Endodermal cell (in vitro differentiated cells): Measurements from ENCODE around the gene PTTG1IP. TPM values are rescaled to one million over a fixed set of nuclear protein-coding genes. Genes with fewer than 3 reads are reported as not detected.
A peak's percentile ranks its signal among the peaks of the same experiment; 100 is the strongest.

ENCODE experiments used
- DNase-seq: peaks from one replicate; pipeline ENCODE4 v3.0.0-alpha.2; 2017
- H3K27ac ChIP-seq: 2 replicates; pipeline ENCODE4 v1.5.1; 2013; ENCODE audit warnings: mild to moderate bottlenecking, low read depth, low read length, moderate library complexity
- H3K27me3 ChIP-seq: 2 replicates; pipeline ENCODE4 v1.6.1; 2013; ENCODE audit warnings: mild to moderate bottlenecking, low read length, moderate library complexity; ENCODE audit not compliant: insufficient read depth, control insufficient read depth, poor library complexity, severe bottlenecking
- H3K36me3 ChIP-seq: 2 replicates; pipeline ENCODE4 v1.7.0; 2013; ENCODE audit warnings: mild to moderate bottlenecking, low read length, moderate library complexity; ENCODE audit not compliant: control insufficient read depth, insufficient read depth
- H3K4me1 ChIP-seq: one replicate; pipeline ENCODE4 v1.7.0; 2013; ENCODE audit warnings: low read length; ENCODE audit not compliant: control insufficient read depth, insufficient read depth
- H3K4me3 ChIP-seq: 2 replicates; pipeline ENCODE4 v1.5.1; 2013; ENCODE audit warnings: mild to moderate bottlenecking, low read length, moderate library complexity
- H3K9ac ChIP-seq: 2 replicates; pipeline ENCODE4 v1.6.1; 2013; ENCODE audit warnings: mild to moderate bottlenecking, low read length, moderate library complexity; ENCODE audit not compliant: poor library complexity, severe bottlenecking; ENCODE audit errors: extremely low read depth
- H3K9me3 ChIP-seq: 2 replicates; pipeline ENCODE4 v1.6.1; 2013; ENCODE audit warnings: mild to moderate bottlenecking, low read length, moderate library complexity; ENCODE audit not compliant: control insufficient read depth
- H3K27ac Mint-ChIP-seq: 2 replicates; pipeline ENCODE4 v1.8.0; 2020; ENCODE audit warnings: mixed read lengths
- H3K27me3 Mint-ChIP-seq: 2 replicates; pipeline ENCODE4 v1.8.0; 2021; ENCODE audit warnings: mild to moderate bottlenecking, mixed read lengths; ENCODE audit not compliant: insufficient read depth
- H3K36me3 Mint-ChIP-seq: 2 replicates; pipeline ENCODE4 v1.8.0; 2020; ENCODE audit warnings: low read depth, mixed read lengths
- H3K4me1 Mint-ChIP-seq: 2 replicates; pipeline ENCODE4 v1.8.0; 2020; ENCODE audit warnings: mixed read lengths
- H3K4me3 Mint-ChIP-seq: 2 replicates; pipeline ENCODE4 v1.8.0; 2020; ENCODE audit warnings: mild to moderate bottlenecking, moderate library complexity, mixed read lengths
- H3K9me3 Mint-ChIP-seq: 2 replicates; pipeline ENCODE4 v1.8.0; 2020; ENCODE audit warnings: mild to moderate bottlenecking, mixed read lengths
- WGBS, 2 experiments: methylation state at CpG; one replicate each; pipeline versions ENCODE4 v1.1.5 to v1.1.7; 2013; ENCODE audit warnings: missing lambda C conversion rate in 2 of 2, mixed read lengths in 1 of 2; ENCODE audit not compliant: insufficient coverage in 1 of 2, insufficient read length in 1 of 2; 5-methylcytosine and 5-hydroxymethylcytosine counted together
- long read RNA-seq, 4 experiments: library from polyadenylated mRNA in 2 of 4; library from RNA in 1 of 4; library from capped mRNA in 1 of 4; stranded (forward) in 3 of 4; unstranded in 1 of 4; transcript quantifications; one replicate each; pipeline ENCODE4 v2.0.0, GENCODE V29; 2020 to 2021; ENCODE audit warnings: inconsistent platforms in 1 of 4
- polyA plus RNA-seq, 2 experiments: library from polyadenylated mRNA; stranded (reverse); fragments of 50-300 nt; gene quantifications; one replicate each; pipeline ENCODE4 v1.2.3, GENCODE V29; 2013
- total RNA-seq, 2 donors: library from RNA; stranded (reverse); fragmentation: NEBNext Ultra II Directional in 1 of 2; extraction: Animal tissue kit (Norgen Biotek cat#: 25700) in 1 of 2; gene quantifications; 2 replicates in 1 of 2; 3 replicates in 1 of 2; pipeline ENCODE4 v1.2.1, GENCODE V29; 2021
- TF ChIP-seq, protein P1 (sequence below): fragments of 200-600 bp; sonication (generic); conservative IDR thresholded peaks from 2 replicates; pipeline ENCODE4 v1.5.0; 2021; ENCODE audit warnings: antibody characterized with exemption, mild to moderate bottlenecking

PTTG1IP gene
- 100 to 1,000 TPM; 155 to 168 TPM for total RNA-seq
- 225 TPM for polyA plus RNA-seq (2013, experiment 1 of 2)
- 224 TPM for polyA plus RNA-seq (2013, experiment 2 of 2)
- long read RNA-seq, experiment 1, transcript PTTG1IP-201 (6 exons, 2,760 nt): major isoform, 37 of 102 reads
- long read RNA-seq, experiment 1, partial matches to known transcripts: 28 of 102 reads
- long read RNA-seq, experiment 1, other reads (novel, unspliced or antisense): 35 of 102 reads
- long read RNA-seq, experiment 2, transcript PTTG1IP-201 (6 exons, 2,760 nt): major isoform, 401 of 449 reads
- long read RNA-seq, experiment 2, partial matches to known transcripts: 15 of 449 reads
- long read RNA-seq, experiment 2, other reads (novel, unspliced or antisense): 29 of 449 reads
- long read RNA-seq, experiment 3, transcript PTTG1IP-201 (6 exons, 2,760 nt): major isoform, 972 of 1,016 reads
- long read RNA-seq, experiment 3, partial matches to known transcripts: 1 of 1,016 reads
- long read RNA-seq, experiment 3, other reads (novel, unspliced or antisense): 42 of 1,016 reads
- long read RNA-seq, experiment 4, transcript PTTG1IP-201 (6 exons, 2,760 nt): major isoform, 61 of 70 reads
- long read RNA-seq, experiment 4, partial matches to known transcripts: 1 of 70 reads
- long read RNA-seq, experiment 4, other reads (novel, unspliced or antisense): 8 of 70 reads

DNA sequence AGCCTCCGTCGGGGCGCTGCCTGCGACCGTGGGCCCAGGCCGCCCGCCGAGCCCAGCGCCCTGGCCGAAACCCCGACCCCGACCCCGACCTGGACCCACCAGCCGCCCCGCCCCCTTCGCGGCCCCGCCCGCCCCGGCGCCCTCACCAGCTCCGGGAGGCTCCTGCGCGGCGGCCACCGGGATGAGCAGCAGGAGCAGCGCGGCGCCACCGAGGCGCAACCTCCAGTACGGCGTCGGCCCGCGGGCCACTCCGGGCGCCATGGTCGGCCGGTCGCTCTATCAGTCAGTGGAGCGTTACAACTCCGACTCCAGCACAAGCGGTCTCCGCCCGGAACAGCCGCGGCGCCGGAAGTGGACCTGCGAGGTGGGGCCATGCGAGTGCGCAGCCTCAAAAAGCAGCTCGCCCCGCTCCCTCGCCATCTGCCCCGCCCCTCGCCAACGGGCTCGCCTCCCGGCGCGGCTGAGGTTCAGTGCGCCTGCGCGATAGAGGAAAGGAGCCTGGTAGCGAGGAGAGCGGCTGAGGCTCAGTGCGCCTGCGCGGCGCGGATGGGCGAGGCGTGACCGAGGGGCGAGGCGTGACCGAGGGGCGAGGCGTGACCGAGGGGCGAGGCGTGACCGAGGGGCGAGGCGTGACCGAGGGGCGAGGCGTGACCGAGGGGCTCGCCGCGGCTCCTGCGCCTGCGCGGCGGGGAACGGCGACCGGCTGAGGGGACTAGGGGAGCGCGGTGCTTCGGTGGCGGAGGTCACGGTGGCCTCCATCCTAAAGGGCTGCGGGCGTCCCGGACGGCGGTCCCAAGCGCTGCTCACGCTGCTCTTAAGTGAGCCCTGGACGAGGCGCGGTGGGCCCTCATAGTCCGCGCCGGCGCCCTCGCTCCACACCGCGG, at the start of gene PTTG1IP:
TSS of gene PTTG1IP (minus strand) at position 335 of the 884 bp plus-strand sequence. CDS start at position 261, 74 bp downstream.
- H3K4me1 Mint-ChIP-seq: peaks cover 31% of the 10 kb centered on the region
- 0 to 1% methylated on average over 17 to 123 of the region's 123 CpGs for WGBS, 2 experiments
- peak within 1 kb of the TSS; percentile 87 for H3K4me3 Mint-ChIP-seq
- no peaks in the 10 kb centered on the region for H3K36me3 ChIP-seq
- peak within 1 kb of the TSS; percentile 91 for H3K27ac Mint-ChIP-seq
- H3K9ac ChIP-seq: peak within 1 kb of the TSS; percentile 88
- H3K4me1 ChIP-seq: peaks cover 17% of the 10 kb centered on the region
- H3K4me3 ChIP-seq: peak within 1 kb of the TSS; percentile 95
- peaks cover 4% of the 10 kb centered on the region for H3K36me3 Mint-ChIP-seq
- DNase-seq: peak; percentile 100
- TF ChIP-seq, protein P1, sequence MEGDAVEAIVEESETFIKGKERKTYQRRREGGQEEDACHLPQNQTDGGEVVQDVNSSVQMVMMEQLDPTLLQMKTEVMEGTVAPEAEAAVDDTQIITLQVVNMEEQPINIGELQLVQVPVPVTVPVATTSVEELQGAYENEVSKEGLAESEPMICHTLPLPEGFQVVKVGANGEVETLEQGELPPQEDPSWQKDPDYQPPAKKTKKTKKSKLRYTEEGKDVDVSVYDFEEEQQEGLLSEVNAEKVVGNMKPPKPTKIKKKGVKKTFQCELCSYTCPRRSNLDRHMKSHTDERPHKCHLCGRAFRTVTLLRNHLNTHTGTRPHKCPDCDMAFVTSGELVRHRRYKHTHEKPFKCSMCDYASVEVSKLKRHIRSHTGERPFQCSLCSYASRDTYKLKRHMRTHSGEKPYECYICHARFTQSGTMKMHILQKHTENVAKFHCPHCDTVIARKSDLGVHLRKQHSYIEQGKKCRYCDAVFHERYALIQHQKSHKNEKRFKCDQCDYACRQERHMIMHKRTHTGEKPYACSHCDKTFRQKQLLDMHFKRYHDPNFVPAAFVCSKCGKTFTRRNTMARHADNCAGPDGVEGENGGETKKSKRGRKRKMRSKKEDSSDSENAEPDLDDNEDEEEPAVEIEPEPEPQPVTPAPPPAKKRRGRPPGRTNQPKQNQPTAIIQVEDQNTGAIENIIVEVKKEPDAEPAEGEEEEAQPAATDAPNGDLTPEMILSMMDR: no peak
- no peaks in the 10 kb centered on the region for H3K9me3 Mint-ChIP-seq
- H3K27me3 ChIP-seq: peaks cover 24% of the 10 kb centered on the region
- H3K9me3 ChIP-seq: no peaks in the 10 kb centered on the region
- H3K27ac ChIP-seq: peak within 1 kb of the TSS; percentile 82
- peaks cover 29% of the 10 kb centered on the region for H3K27me3 Mint-ChIP-seq

- TF ChIP-seq, protein P1: no peak
- peaks cover 37% of the 10 kb centered on the region for H3K27me3 Mint-ChIP-seq
- DNase-seq: no peak
- 94 to 98% methylated on average over 5 of the region's 5 CpGs for WGBS, 2 experiments
- H3K4me1 Mint-ChIP-seq: peaks cover 5% of the 10 kb centered on the region
- H3K9me3 ChIP-seq: no peaks in the 10 kb centered on the region
- no peak overlapping the region for H3K27ac ChIP-seq
- H3K9me3 Mint-ChIP-seq: no peaks in the 10 kb centered on the region
- H3K27me3 ChIP-seq: peaks cover 24% of the 10 kb centered on the region
- no peak overlapping the region for H3K4me3 Mint-ChIP-seq
- H3K4me1 ChIP-seq: peaks cover 4% of the 10 kb centered on the region
- no peaks in the 10 kb centered on the region for H3K36me3 ChIP-seq
- H3K4me3 ChIP-seq: no peak overlapping the region
- no peak overlapping the region for H3K27ac Mint-ChIP-seq
- H3K36me3 Mint-ChIP-seq: no peaks in the 10 kb centered on the region
- H3K9ac ChIP-seq: no peak overlapping the region
Measured at GRCh38 chr21:44921928-44922327, 48.4 kb upstream of the PTTG1IP start.
